Mononuclear cell (primary cell): ENCODE results near the gene MED19. TPM values are rescaled to one million over a fixed set of nuclear protein-coding genes. Genes with fewer than 3 reads are reported as not detected.
A peak's percentile ranks its signal among the peaks of the same experiment; 100 is the strongest.
"Not testable (repeated sequence)": the region's sequence is repeated elsewhere in the genome, so short reads cannot be mapped to it uniquely, and the experiment has no call there.

Source experiments
- H3K27me3 ChIP-seq: 2 replicates; pipeline ENCODE4 v1.6.0; 2011; ENCODE audit warnings: low read length, control low read depth; ENCODE audit not compliant: insufficient read depth
- H3K4me1 ChIP-seq: 2 replicates; pipeline ENCODE4 v1.5.1; 2011; ENCODE audit warnings: mild to moderate bottlenecking, low read length, control low read depth; ENCODE audit not compliant: insufficient read depth
- H3K4me3 ChIP-seq: 2 replicates; pipeline ENCODE4 v1.5.1; 2011; ENCODE audit warnings: mild to moderate bottlenecking, low read length, moderate library complexity
- H3K9me3 ChIP-seq: 2 replicates; pipeline ENCODE4 v1.5.1; 2011; ENCODE audit warnings: low read depth, mild to moderate bottlenecking, control low read depth, low read length
- total RNA-seq: library from RNA; depleted of rRNA; stranded (reverse); fragments of >200 nt; gene quantifications from one replicate; pipeline ENCODE4 v1.2.3, GENCODE V29; 2012

MED19 gene
- total RNA-seq, 1 donor: 11.6 TPM

DNA sequence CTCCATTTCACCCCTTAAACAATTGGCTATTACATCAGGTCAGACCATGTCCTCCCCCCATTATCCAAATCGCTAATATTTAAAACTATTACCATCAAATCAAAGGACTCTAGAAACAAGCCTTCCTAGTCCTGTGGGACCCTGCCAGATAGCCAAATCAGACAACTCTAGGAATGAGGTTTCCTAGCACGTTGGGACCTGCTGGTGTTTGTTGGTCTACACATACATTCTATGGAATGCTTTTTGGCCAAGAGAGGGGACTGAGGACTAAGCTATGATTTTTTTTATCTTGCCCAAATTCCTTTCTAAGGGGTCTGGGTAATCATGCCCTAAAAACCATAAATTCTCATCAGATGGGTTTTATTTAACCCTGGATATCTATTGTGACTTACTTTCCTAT lies 15.2 kb upstream of the MED19 start:
- no peak overlapping the region for H3K4me3 ChIP-seq
- no peaks in the 10 kb centered on the region for H3K4me1 ChIP-seq
- no peaks in the 10 kb centered on the region for H3K9me3 ChIP-seq
- no peaks in the 10 kb centered on the region for H3K27me3 ChIP-seq

DNA sequence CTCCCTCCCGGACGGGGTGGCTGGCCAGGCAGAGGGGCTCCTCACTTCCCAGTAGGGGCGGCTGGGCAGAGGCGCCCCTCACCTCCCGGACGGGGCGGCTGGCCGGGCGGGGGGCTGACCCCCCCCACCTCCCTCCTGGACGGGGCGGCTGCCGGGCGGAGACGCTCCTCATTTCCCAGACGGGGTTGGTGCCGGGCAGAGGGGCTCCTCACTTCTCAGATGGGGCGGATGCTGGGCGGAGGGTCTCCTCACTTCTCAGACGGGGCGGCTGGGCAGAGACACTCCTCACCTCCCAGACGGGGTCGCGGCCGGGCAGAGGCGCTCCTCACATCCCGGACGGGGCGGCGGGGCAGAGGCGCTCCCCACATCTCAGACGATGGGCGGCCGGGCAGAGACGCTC lies 4.7 kb upstream of the MED19 start:
- not testable (repeated sequence) for H3K9me3 ChIP-seq, H3K27me3 ChIP-seq, H3K4me3 ChIP-seq
- peaks cover 20% of the 10 kb centered on the region for H3K4me1 ChIP-seq

- H3K4me1 ChIP-seq: peaks cover 34% of the 10 kb centered on the region
- H3K9me3 ChIP-seq: no peaks in the 10 kb centered on the region
- no peak overlapping the region for H3K4me3 ChIP-seq
- H3K27me3 ChIP-seq: no peaks in the 10 kb centered on the region
These were observed 1.8 kb upstream of the MED19 start for GRCh38 chr11:57713835-57714234.

- H3K4me1 ChIP-seq: peaks cover 34% of the 10 kb centered on the region
- no peaks in the 10 kb centered on the region for H3K27me3 ChIP-seq
- no peaks in the 10 kb centered on the region for H3K9me3 ChIP-seq
- peak within 1 kb of the TSS; percentile 77 for H3K4me3 ChIP-seq
These were observed 488 bp upstream of the MED19 start, which contains the start of gene TMX2 for GRCh38 chr11:57712256-57713150. Gene TMX2, plus strand, starts transcription at chr11:57712593. Its CDS starts 26 bp downstream, at chr11:57712619.

GRCh38 chr11:57709802-57710367 lies 2.1 kb downstream of the MED19 start:
- Histone ChIP-seq H3K4me3 (no peak overlapping the region), H3K27me3 (no peaks in the 10 kb centered on the region), H3K9me3 (no peaks in the 10 kb centered on the region), H3K4me1 (peaks cover 34% of the 10 kb centered on the region)

- not testable (repeated sequence) for H3K27me3 ChIP-seq, H3K4me1 ChIP-seq, H3K4me3 ChIP-seq, H3K9me3 ChIP-seq
These were observed 6.6 kb downstream of the MED19 start for GRCh38 chr11:57705432-57705831.

DNA sequence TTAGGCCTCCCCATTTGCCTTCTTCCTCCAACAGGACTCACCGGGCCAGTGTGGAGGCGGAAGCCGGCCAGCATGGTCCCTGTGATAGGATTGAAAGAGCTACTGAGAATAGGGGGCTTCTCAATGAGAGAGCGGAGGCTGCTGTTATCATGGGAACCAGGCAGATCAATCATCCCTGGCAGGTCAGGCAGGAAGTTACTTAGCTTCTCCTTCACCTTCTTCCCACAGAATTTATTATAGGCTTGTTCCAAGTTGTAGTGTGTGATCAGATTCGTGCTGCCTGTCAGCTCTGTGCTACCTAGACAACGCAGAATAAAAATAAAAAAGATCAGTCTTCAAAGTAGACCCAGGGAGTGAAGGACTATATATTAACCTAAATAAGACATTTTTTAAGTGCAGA lies 7.1 kb downstream of the MED19 start:
- no peak overlapping the region for H3K4me3 ChIP-seq
- H3K4me1 ChIP-seq: no peaks in the 10 kb centered on the region
- H3K9me3 ChIP-seq: no peaks in the 10 kb centered on the region

GRCh38 chr11:57703341-57703740 lies 8.7 kb downstream of the MED19 start:
- Histone ChIP-seq H3K9me3 (no peaks in the 10 kb centered on the region), H3K4me1 (no peaks in the 10 kb centered on the region), H3K27me3 (no peaks in the 10 kb centered on the region), H3K4me3 (no peak overlapping the region)

More for the DNA sequence above, 7.1 kb downstream of the MED19 start:
- H3K27me3 ChIP-seq: no peaks in the 10 kb centered on the region

- Histone ChIP-seq H3K9me3 (no peaks in the 10 kb centered on the region), H3K27me3 (no peaks in the 10 kb centered on the region), H3K4me1 (no peaks in the 10 kb centered on the region), H3K4me3 (no peak overlapping the region)
These were observed 11.6 kb downstream of the MED19 start for GRCh38 chr11:57700425-57700824.

GRCh38 chr11:57699813-57700212 lies 12.2 kb downstream of the MED19 start:
- Histone ChIP-seq H3K4me3 (no peak overlapping the region), H3K4me1 (no peaks in the 10 kb centered on the region)

GRCh38 chr11:57698843-57699365 lies 13.1 kb downstream of the MED19 start:
- Histone ChIP-seq H3K4me1 (no peaks in the 10 kb centered on the region), H3K27me3 (no peaks in the 10 kb centered on the region), H3K4me3 (no peak overlapping the region), H3K9me3 (no peaks in the 10 kb centered on the region)

More at GRCh38 chr11:57699813-57700212, 12.2 kb downstream of the MED19 start:
- no peaks in the 10 kb centered on the region for H3K27me3 ChIP-seq
- no peaks in the 10 kb centered on the region for H3K9me3 ChIP-seq

GRCh38 chr11:57690474-57690873 lies 21.5 kb downstream of the MED19 start:
- not testable (repeated sequence) for H3K9me3 ChIP-seq, H3K4me3 ChIP-seq, H3K4me1 ChIP-seq

GRCh38 chr11:57681168-57681567 lies 30.8 kb downstream of the MED19 start:
- Histone ChIP-seq H3K27me3 (no peaks in the 10 kb centered on the region), H3K4me1 (peaks cover 14% of the 10 kb centered on the region), H3K9me3 (no peaks in the 10 kb centered on the region), H3K4me3 (no peak overlapping the region)

More at GRCh38 chr11:57690474-57690873, 21.5 kb downstream of the MED19 start:
- H3K27me3 ChIP-seq: not testable (repeated sequence)

- H3K4me1 ChIP-seq: peaks cover 14% of the 10 kb centered on the region
- H3K27me3 ChIP-seq: no peaks in the 10 kb centered on the region
- no peak overlapping the region for H3K4me3 ChIP-seq
- no peaks in the 10 kb centered on the region for H3K9me3 ChIP-seq
These were observed 31.5 kb downstream of the MED19 start for GRCh38 chr11:57680552-57680874.

DNA sequence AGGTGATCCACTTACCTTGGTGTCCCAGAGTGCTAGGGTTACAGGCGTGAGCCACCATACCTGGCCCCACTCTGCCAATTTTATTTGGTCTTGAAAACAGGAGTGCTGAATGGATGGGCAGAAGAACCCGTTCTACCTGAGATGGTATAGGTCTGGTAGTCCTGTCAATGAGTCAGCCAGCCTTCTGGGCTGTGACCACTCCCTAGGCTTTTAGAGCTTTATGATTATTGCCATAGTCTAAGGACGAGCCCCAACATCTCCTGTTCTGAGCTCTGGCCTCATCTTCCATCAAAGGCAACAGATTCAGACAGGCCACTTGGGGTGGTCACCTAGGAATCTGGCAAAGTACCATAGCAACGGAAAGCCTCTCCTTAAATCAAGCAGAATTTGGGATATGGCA lies 32.6 kb downstream of the MED19 start:
- no peaks in the 10 kb centered on the region for H3K27me3 ChIP-seq
- H3K4me1 ChIP-seq: peaks cover 14% of the 10 kb centered on the region
- no peak overlapping the region for H3K4me3 ChIP-seq
- H3K9me3 ChIP-seq: no peaks in the 10 kb centered on the region
